HG03097 (cell line): ENCODE results near the gene CTBP2.

Experiments
- ATAC-seq: cut with Tn5 transposase; IDR thresholded peaks from one replicate; pipeline ENCODE4 v1.9.1; 2021; ENCODE audit not compliant: unreplicated experiment, low FRiP score

The CTBP2 gene

DNA sequence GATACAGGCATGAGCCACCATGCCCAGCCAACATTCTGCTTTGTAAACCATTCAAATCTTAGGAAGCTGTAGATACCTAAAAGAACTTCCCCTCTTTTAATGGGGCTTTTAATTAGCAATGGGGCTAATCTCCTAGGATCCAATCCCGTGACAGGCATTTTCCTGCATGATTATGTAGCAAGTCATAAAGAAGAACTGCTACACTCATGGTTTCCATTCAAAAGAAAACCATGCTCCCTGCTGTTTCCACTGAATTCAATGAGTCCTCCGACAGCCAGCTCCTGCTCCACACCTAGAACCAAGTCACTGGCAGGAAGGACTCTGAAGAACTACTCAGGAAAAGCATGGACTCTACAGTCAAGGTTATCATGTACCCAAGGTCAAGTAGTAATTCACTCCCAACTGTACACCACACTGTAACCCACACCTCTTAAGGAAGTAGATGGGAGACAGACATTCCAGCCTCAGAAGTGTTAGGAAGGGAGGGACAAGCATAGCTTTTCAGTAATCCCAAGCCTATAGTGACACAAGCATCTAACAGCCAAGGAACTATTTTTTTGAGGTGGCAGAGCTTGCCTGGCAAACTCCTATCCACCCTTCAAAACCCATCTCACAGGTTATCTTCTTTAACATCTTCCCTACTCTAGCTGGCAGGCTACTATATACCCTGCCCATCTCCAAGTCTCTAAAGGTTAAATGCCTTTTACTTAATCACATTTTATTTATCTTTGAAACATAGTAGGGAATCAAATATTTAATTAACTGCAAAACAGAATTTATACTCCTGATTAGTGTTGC lies 47.5 kb downstream of the CTBP2 start:
- ATAC-seq = no peak

DNA sequence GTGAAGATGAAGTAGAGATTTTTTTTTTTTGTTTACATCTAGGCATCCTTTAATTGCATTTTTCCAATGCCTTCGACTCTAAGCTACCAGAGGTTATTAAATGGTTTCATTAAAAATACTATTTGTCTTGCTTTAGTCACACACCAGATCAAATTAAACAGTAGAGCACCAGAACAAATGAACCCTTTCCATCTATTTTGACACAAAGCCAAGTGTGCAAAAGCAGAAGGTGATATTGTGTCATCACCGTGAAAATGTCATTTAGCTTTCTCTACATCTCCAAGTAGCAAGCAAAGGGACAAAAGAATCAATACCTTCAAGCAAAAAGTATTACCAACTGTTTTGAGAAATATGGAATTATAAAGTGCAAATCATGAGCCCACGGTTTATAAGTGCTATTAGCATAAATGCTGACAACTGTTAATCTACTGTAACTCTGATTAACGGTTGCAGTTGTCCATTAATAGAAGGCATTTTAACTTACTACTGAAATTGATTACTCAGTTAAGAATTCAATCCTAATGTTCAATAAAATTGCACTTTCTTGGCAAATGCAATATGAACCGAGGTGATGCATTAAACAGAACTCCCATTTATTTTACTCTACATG lies 49.1 kb downstream of the CTBP2 start:
- ATAC-seq = no peak

DNA sequence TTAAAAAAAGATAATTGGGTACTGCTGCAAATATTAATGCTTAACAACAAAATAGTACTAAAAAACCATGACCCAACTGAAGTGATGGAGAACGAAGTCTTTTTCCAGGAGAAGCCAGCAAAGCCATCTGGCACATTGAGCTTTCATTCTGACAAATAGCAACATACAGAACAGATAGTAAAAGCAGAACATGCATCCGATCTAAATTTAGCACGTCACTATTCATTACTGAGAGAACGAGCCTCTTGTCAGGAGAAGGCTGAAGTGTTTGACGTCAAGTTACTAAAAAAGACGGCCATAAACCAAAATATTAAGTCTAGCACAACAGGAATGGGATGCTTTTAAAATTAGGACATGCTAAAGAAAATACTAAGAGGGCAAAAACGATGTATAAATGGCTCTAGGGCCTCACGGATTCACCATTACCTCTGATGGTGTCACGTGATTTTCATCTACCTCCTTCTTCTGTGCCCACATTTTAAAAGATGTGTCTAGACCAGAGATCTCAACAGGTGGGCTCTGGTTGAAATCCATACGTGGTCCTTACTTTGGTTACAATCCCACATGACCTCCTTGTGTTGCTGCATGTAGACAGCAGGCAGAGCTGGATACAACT lies 52.3 kb downstream of the CTBP2 start:
- no peak for ATAC-seq

DNA sequence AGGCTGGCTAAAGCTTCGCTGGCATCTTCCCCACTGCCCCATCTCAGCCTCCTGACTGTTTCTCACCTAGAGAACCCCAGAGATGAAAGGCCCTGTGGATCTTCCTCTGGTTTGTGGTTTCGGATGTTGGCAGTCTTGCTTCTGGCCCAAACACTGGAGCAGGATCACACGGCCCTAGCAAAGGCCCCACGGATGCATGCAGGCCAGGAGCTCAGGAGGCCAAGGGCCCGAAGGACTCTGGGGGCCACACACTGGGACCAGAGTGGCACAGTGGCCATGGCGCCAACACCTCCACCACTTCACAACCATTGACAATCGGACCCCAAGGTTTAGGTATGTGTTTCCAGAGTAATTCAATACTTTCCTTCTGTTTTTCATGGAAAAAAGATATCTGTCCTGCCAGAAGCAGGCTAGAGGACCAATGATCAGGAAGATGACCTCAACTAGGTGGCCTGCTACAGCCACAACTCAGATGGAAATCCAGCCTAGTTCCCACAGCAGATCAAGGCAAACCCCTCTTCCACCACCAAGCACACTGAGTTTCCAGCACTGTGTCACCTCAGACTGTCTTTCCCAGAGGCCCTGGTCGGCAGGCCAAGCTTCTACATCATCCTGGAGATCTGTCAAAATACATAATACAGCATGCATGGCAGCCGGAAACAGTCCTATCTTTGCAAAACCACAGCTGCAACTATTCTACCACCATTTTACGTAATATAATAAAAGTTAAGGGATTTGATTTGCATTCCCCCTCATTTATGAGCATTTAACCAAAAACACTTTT lies 53.0 kb downstream of the CTBP2 start:
- no peak for ATAC-seq

DNA sequence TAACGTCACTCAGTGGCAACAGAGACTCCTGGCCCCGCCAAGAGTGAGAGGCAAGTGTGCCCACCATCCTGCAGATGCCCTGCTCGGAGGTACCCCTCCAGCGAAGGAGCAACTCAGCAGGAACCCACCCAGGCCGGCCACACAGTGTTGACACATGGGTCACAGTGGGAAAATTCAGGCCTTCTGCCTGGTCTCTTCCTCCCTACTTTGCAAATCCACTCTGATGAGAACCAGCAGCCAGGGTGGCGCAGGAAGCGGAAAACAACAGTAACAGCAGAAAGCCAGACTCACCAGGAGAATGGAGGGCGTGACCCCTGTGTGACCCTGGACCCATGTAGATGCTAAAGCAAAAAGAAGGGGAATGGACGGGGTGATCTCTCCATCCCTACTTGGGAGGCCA lies 53.8 kb downstream of the CTBP2 start:
- no peak for ATAC-seq

DNA sequence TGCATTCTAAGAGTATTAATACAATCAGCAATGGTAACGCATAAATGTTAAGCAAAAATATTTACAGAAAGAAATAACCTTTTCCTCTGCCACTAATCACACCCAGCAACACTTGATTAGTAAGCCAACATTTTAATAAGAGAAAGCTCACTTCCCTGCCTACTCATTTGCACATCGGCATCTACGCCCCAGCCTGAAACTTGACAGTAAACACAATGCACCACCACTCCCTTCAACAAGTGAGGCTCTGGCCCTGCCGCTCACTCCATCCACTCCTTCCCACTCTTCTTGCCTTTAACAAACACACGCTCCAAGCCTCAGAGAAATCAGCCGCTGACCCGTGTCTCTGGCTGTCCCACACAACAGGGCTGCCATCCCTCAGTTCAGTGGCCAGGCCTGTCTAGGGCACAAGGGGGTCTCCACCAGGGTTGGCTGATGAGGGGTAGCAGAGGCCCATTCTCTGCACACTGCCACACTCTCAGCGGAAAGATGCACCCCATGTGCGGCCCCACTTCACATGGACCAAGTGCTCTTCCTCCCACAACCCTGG lies 54.6 kb downstream of the CTBP2 start:
- no peak for ATAC-seq

DNA sequence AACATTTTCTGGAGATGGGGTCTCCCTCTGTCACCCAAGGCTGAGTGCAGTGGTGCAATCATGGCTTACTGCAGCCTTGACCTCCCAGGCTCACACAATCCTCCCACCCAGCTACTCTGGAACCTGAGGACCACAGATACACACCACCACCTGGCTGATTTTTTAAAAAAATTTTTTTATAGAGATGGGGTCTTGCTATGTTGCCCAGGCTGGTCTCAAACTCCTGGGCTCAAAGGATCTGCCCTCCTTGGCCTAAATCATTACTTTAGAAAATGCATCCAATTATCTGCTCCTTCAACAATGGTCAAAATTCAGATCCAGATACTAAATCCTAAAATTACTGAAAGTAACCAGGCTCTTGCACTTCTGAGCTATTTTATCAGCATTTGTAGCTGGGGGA lies 55.2 kb downstream of the CTBP2 start:
- no peak for ATAC-seq

DNA sequence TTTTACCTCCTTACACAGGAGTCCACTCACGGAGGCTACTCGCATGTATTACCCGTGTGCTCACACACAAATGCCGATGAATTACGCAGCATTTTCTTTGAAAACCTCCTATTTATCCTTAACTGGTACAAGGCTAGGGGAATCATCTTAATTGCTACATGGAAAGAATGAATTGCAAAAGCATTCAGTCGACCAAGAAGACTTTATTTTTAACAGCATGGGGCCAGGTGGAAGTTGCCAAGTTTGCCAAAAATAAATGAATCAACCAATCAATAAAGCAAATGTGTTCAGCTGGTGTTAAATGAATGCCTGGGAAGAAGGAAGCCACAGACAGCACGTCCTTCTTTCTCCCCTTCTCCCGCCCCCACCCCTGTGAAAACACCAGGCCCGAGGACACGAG lies 55.8 kb downstream of the CTBP2 start:
- ATAC-seq = no peak

DNA sequence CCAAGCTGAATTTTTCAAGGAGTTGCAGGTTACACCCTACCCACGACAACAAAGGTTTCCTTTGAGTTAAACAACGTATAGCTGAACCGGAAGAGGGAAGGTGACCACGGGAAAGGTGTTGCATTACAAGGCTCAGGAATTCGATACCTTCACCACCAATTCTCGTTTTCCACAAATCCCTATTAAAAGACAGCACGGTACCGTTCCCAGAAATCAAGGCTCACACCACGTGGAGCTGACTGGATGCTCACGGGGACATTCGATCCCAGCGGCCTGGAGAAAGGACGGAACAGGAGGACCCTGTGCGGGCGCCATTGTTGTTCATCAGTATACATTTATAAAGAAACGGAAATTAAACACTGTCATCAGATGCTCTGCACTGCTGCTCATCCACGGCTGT lies 56.4 kb downstream of the CTBP2 start:
- no peak for ATAC-seq

DNA sequence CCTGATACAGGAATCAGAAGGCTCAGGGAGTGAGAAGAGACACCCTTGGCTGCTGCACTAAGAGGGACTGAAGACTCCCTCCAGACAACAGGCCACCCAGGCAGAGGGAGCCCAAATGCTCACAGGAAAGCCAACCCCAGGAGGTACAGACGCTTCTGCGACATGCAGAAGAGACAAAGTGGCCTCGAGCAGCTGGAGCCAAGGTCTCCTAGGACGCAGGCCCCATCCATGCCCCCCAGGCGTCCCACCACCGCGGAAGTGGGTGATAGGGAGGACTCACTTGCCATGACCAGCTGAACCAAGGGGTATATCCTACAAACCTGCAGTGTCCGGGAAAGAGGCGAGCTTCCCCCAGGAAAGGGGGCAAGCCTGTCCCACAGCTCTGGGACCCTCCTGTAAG lies 56.9 kb downstream of the CTBP2 start:
- ATAC-seq = no peak

DNA sequence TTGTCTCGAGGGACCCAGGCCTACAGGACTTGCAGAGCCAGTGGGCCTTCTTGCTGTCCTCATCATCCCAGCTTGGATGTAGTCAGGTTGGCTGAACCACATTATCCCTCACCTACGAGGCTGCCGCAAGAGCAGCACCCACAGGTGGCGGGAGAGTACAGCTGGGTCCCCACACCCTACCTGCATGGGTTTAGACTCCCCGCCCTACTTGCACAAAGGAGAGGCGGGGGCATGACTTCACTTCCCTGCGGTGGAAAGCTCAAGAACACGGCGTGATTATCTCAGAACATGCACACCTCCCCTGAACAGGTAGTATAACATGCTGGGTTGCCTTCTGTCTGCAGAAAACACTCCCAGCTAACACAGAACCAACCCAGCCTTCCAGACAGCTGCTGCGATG lies 57.5 kb downstream of the CTBP2 start:
- ATAC-seq = no peak

DNA sequence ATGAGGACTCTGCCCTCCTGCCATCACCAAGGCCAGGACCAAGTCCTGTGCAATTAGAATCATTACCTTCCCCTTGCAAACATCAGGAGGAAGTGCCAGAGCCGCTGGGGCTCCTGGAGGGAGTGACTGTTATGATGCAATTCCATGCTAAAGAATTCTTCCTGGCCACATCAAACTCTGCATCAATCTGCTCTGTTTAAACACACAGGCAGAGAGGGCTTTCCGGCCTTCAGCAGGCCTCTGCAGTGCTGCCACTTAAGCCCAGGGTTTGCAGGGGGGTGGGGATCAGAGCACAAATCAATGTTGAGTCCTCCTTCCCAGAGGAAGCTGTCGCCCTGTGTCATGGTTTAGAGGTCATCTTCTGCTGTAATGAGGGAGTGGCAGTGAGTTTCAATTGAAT lies 58.1 kb downstream of the CTBP2 start:
- no peak for ATAC-seq

DNA sequence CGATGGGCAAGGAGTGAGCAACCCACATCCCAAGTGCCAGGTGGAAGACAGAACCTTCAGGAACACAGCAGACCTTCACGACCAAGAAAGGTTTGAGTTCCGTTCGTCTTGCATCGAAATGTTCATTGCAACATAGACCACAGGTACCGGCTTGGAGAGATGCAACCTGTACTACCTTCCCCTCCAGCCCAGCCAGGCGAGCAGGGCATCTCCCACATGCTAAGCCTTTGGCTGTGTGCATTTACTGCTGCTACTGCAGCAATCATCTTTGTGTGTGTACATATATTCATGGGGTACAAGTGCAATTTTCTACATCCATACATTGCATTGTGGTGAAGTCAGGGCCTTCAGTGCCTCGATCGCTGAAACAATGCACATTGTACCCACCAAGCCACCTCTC lies 58.8 kb downstream of the CTBP2 start:
- no peak for ATAC-seq

DNA sequence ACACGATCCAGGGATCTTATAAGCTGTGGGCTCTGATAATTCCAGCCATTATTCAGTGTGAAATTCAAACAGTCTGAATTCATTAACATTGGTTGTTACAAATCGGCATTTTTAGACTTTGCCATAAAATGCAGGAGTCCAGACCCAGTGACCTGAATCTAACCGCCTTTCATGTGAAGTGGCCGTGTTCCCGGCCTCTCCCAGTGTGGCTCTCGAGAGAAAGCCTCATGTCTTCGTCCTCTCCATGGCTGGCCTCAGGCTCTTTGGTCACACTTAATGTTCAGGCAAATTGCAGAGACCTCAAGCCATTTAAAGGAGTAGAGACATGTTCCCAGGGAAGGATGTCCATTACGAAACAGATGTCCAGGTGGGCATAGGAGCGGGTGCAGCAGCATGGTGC lies 59.3 kb downstream of the CTBP2 start:
- ATAC-seq = no peak

DNA sequence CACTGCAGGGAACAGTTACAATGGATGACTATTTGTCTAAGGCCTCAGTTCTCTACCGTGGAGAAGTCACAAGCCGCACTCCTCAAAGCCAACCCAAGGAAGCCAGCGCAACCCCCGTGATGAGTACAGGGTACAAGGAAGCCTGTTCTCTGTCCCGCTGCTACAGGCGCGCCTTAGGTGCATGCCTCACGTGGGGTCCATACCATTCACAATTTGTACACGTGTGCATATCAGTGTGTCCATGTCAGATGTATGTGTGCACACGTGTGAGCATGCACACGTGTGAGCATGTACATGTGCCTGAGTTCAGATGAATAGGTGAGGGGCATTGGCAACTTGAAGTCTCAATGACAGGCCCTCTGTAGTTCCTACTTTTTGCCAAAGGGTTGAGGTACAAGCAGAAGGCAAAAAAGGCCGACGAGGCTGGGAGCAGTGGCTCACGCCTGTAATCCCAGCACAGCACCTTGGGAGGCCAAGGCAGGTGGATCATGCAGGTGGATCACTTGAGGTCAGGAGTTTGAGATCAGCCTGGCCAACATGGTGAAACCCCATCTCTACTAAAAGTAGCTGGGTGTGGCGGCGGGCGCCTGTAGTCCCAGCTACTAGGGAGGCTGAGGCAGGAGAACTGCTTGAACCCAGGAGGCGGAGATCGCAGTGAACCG lies 62.8 kb downstream of the CTBP2 start:
- no peak for ATAC-seq

DNA sequence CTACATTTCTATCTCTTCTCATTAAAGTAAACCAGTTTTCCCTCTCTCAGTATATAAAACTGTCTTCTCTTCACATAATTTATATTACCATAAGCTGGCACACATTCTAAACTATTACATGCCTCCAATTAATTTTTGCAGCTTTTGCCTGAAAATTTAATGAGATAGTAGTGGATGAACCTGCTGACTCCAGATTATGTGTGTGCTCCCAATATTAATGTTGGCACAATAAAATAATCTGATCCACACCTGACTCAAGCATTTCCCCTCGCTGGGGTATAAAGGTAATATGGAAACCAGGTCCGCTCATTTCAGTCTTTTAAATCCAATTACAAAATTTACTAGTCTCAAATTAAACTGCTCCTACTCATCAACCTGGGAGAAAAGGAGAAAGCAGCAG lies 63.4 kb downstream of the CTBP2 start:
- no peak for ATAC-seq

DNA sequence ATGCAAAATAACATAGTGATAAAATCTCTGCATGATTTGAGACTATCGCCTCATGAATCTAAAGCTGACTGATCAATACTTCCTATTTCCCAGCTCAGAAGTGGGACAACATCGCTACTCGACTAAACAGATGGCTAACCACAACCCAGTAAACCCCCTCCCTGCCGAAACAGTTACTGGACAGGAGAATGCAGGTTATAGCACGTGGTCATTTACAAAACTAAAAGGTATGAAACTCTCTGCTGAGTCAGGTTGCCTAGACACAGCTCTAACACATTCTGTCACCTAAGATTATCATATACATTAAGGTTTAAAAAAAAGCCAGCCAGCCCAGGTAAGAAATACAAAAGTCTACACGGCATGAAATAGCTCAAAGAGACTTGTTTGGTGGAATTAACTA lies 64.0 kb downstream of the CTBP2 start:
- ATAC-seq = no peak

DNA sequence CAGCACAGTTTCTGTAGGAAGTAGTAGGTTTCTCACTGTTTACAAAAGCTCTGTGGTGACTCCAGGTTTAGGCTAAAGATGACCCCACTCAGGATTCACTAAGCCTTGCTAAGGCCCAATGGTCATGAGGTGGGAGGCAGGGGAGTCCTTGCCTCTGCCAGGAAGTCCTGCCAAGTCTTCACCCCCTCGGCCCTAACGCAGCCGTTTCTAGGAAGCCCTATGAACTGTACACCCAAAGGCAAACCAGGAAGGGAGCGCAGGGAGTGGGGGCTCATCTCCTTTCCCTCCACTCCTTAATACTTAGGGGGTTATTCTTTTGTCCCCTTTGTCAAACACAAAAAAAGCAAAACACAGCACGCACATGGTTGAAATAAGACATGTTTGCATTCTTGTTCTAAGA lies 64.6 kb downstream of the CTBP2 start:
- ATAC-seq = no peak

DNA sequence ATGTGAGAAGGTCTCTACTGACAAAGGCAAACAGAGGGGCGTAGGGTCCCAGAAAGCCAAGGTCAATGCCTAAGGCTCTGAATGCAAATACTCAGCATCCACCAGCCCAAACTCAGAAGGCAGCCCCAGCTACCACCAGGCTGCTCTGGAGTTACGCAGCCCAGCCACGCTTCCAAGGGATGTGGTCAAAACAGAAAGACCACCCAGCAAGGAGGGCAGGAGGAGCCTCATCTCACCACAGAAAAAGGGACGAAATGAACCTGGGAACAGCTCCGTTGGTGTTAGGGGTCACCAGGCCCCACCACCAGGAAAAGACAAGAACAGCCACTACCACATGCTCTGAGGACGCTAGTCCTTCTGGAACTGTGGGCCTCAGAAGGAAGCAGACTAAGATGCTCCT lies 65.1 kb downstream of the CTBP2 start:
- no peak for ATAC-seq

DNA sequence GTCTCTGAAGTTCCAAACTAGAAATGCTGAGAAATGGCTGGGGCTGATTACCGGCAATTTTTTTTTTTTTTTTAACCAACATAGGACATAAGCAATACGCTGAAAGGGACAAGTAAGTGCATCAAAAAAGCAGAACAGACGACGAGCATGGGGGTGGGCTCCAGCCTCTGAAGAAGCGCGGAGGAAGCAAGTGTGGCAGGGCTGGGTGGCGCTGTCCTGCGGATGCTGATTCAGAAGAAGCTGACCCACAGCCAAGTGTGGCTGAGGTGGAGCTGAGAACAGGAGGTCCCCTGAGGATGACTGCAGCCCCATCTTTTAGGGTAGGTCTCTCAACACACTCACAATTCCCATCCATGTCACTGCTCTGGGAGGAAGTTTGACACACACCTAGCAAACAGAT lies 65.6 kb downstream of the CTBP2 start:
- ATAC-seq = no peak
